SU-DHL-6 (cell line): ENCODE measurements around the gene TTC27.

Source experiments
- EZH2phosphoT487 ChIP-seq: fragments of 200-600 bp; sonication (generic), shearing (Covaris generic); conservative IDR thresholded peaks from 2 replicates; pipeline ENCODE4 v1.6.1; 2018; ENCODE audit warnings: mild to moderate bottlenecking, antibody characterized with exemption, low read length, moderate library complexity, mixed read lengths
- TF ChIP-seq, protein P1 (sequence below): fragments of 200-600 bp; sonication (generic); IDR thresholded peaks from one replicate; pipeline ENCODE4 v1.5.1; 2017; ENCODE audit warnings: antibody characterized with exemption, mild to moderate bottlenecking, low read length, moderate library complexity; ENCODE audit not compliant: insufficient read depth, poor library complexity, severe bottlenecking

DNA sequence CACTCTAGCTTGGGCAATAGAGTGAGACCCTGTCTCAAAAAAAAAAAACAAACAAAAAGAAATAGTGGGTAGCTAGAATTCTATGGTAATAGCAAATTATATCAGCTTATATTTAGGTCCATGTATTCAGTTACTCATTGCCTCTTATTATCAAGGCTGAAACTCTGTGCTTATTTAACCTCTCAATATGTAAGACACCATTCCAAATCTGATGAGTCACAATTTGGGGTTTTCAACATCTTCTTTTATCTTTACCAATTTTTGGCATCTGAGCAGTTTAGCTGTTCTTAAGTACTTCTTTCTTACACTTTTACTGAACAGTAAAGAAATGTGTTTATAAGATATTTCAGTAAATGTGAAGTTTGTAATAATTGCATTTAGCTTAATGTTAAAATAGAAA lies 69.3 kb downstream of the TTC27 start:
- no peak for TF ChIP-seq EZH2phosphoT487
- TF ChIP-seq, protein P1, sequence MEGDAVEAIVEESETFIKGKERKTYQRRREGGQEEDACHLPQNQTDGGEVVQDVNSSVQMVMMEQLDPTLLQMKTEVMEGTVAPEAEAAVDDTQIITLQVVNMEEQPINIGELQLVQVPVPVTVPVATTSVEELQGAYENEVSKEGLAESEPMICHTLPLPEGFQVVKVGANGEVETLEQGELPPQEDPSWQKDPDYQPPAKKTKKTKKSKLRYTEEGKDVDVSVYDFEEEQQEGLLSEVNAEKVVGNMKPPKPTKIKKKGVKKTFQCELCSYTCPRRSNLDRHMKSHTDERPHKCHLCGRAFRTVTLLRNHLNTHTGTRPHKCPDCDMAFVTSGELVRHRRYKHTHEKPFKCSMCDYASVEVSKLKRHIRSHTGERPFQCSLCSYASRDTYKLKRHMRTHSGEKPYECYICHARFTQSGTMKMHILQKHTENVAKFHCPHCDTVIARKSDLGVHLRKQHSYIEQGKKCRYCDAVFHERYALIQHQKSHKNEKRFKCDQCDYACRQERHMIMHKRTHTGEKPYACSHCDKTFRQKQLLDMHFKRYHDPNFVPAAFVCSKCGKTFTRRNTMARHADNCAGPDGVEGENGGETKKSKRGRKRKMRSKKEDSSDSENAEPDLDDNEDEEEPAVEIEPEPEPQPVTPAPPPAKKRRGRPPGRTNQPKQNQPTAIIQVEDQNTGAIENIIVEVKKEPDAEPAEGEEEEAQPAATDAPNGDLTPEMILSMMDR, result no peak
